ENCODE results near the gene ZBTB20. TPM values are rescaled to one million over a fixed set of nuclear protein-coding genes. Genes with fewer than 3 reads are reported as not detected.

Gene ZBTB20
- total RNA-seq, 2 donors from 2014 or later: 112 to 120 TPM

- TF ChIP-seq CTCF (IDR thresholded peaks at IDR 0.05): no peak
- ATAC-seq (ENCODE audit: insufficient number of reproducible peaks, low FRiP score, low read depth) (no peak), DNase-seq (ENCODE audit: low spot score) (no peak)
- no peaks in the 10 kb centered on the region for H3K9me3 ChIP-seq
- H3K27me3 ChIP-seq (replicated peaks; ENCODE audit: insufficient read depth): no peaks in the 10 kb centered on the region
- no peak overlapping the region for H3K27ac ChIP-seq
- no peak overlapping the region for H3K4me3 ChIP-seq
- H3K4me1 ChIP-seq (ENCODE audit: control insufficient read depth in 1 of 2, low read depth in 2 of 2): peaks cover 0 to 27% of the 10 kb centered on the region in 2 donors
- no peaks in the 10 kb centered on the region for H3K36me3 ChIP-seq
Measured at GRCh38 chr3:114466251-114466650, 680.8 kb downstream of the ZBTB20 start.

GRCh38 chr3:114464548-114464947, 682.5 kb downstream of the ZBTB20 start:
- H3K27ac ChIP-seq: no peak overlapping the region
- no peaks in the 10 kb centered on the region for H3K36me3 ChIP-seq
- DNase-seq (ENCODE audit: low spot score) (no peak), ATAC-seq (ENCODE audit: insufficient number of reproducible peaks, low FRiP score, low read depth) (no peak)
- H3K27me3 ChIP-seq (replicated peaks; ENCODE audit: insufficient read depth): no peaks in the 10 kb centered on the region
- H3K9me3 ChIP-seq: no peaks in the 10 kb centered on the region
- no peak overlapping the region for H3K4me3 ChIP-seq
- TF ChIP-seq CTCF (IDR thresholded peaks at IDR 0.05): no peak
- H3K4me1 ChIP-seq (ENCODE audit: control insufficient read depth in 1 of 2, low read depth in 2 of 2): peaks cover 0 to 18% of the 10 kb centered on the region in 2 donors

- H3K36me3 ChIP-seq: no peaks in the 10 kb centered on the region
- no peak overlapping the region for H3K4me3 ChIP-seq
- ATAC-seq (ENCODE audit: insufficient number of reproducible peaks, low FRiP score, low read depth) (no peak), DNase-seq (ENCODE audit: low spot score) (no peak)
- peaks cover 0 to 1% of the 10 kb centered on the region in 2 donors for H3K4me1 ChIP-seq (ENCODE audit: control insufficient read depth in 1 of 2, low read depth in 2 of 2)
- no peaks in the 10 kb centered on the region for H3K9me3 ChIP-seq
- no peaks in the 10 kb centered on the region for H3K27me3 ChIP-seq (replicated peaks; ENCODE audit: insufficient read depth)
- H3K27ac ChIP-seq: no peak overlapping the region
- no peak for TF ChIP-seq CTCF (IDR thresholded peaks at IDR 0.05)
Measured at GRCh38 chr3:114462750-114463149, 684.3 kb downstream of the ZBTB20 start.

DNA sequence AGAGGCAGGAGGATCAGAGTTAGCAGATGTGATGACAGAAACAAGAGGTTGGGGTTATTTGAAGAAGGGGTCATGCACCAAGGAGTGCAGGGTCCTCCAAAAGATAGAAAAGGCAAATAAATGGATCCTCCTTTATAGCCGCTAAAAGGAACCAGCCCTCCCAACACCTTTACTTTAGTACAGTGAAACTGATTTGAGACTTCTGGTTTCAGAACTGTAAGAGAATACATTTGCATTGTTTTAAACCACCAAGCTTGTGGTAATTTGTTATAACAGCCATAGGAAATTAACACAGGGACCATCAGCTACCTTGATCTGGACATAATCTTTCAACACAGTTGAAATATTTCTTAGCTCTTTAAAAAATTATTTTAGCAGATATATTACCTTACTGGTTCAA, 686.6 kb downstream of the ZBTB20 start:
- no peak for TF ChIP-seq CTCF (IDR thresholded peaks at IDR 0.05)
- no peaks in the 10 kb centered on the region for H3K9me3 ChIP-seq
- no peak overlapping the region for H3K4me3 ChIP-seq
- H3K27ac ChIP-seq: no peak overlapping the region
- H3K4me1 ChIP-seq (ENCODE audit: control insufficient read depth in 1 of 2, low read depth in 2 of 2): peaks cover 0 to 5% of the 10 kb centered on the region in 2 donors
- DNase-seq (ENCODE audit: low spot score) (no peak), ATAC-seq (ENCODE audit: insufficient number of reproducible peaks, low FRiP score, low read depth) (no peak)
- no peaks in the 10 kb centered on the region for H3K36me3 ChIP-seq
- no peaks in the 10 kb centered on the region for H3K27me3 ChIP-seq (replicated peaks; ENCODE audit: insufficient read depth)

GRCh38 chr3:114456742-114457141, 690.3 kb downstream of the ZBTB20 start:
- no peaks in the 10 kb centered on the region for H3K36me3 ChIP-seq
- H3K27ac ChIP-seq: no peak overlapping the region
- peaks cover 6 to 30% of the 10 kb centered on the region in 2 donors for H3K4me1 ChIP-seq (ENCODE audit: control insufficient read depth in 1 of 2, low read depth in 2 of 2)
- ATAC-seq (ENCODE audit: insufficient number of reproducible peaks, low FRiP score, low read depth) (no peak), DNase-seq (ENCODE audit: low spot score) (no peak)
- H3K4me3 ChIP-seq: no peak overlapping the region
- no peaks in the 10 kb centered on the region for H3K9me3 ChIP-seq
- no peak for TF ChIP-seq CTCF (IDR thresholded peaks at IDR 0.05)
- no peaks in the 10 kb centered on the region for H3K27me3 ChIP-seq (replicated peaks; ENCODE audit: insufficient read depth)
